B cell (primary cell): ENCODE results near the gene NID1.

Experiments used
- EZH2 ChIP-seq: IDR thresholded peaks from 2 replicates; pipeline ENCODE4 v1.6.1; 2012; ENCODE audit warnings: borderline replicate concordance, low read depth, mild to moderate bottlenecking, moderate library complexity, low read length; ENCODE audit not compliant: insufficient read depth, poor library complexity, severe bottlenecking
- TF ChIP-seq, protein P1 (sequence below): fragments of 200-600 bp; IDR thresholded peaks from one replicate; pipeline ENCODE4 v1.8.0; 2022; ENCODE audit warnings: antibody characterized with exemption, mild to moderate bottlenecking

DNA sequence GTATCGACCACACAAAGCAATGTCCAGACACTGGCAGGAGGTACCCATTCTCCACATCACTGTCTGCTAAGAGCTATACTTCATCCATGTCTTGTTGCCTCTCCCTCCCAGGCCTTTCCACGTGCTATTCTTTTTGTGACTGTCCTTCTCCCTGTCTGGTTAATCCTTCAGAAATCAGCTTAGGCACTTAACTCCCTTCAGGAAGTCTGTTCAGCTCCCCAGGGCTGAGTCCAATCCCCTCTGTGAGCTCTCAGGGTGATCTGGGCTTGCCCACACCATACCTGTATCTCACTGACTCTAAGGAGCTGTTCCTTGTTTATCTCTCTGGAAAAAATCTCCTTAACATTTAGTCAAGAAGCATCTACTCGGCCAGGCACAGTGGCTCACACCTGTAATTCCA is 69.4 kb downstream of the NID1 start:
- TF ChIP-seq, protein P1, sequence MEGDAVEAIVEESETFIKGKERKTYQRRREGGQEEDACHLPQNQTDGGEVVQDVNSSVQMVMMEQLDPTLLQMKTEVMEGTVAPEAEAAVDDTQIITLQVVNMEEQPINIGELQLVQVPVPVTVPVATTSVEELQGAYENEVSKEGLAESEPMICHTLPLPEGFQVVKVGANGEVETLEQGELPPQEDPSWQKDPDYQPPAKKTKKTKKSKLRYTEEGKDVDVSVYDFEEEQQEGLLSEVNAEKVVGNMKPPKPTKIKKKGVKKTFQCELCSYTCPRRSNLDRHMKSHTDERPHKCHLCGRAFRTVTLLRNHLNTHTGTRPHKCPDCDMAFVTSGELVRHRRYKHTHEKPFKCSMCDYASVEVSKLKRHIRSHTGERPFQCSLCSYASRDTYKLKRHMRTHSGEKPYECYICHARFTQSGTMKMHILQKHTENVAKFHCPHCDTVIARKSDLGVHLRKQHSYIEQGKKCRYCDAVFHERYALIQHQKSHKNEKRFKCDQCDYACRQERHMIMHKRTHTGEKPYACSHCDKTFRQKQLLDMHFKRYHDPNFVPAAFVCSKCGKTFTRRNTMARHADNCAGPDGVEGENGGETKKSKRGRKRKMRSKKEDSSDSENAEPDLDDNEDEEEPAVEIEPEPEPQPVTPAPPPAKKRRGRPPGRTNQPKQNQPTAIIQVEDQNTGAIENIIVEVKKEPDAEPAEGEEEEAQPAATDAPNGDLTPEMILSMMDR = no peak
- TF ChIP-seq EZH2 = no peak
